ENCODE data around the gene CAMTA1.
"Not testable (repeated sequence)": the region's sequence is repeated elsewhere in the genome, so short reads cannot be mapped to it uniquely, and the experiment has no call there.

CAMTA1 gene

GRCh38 chr1:7409278-7409677, 624.0 kb downstream of the CAMTA1 start:
- DNase-seq (ENCODE audit: low spot score): no peak

GRCh38 chr1:7410156-7410555, 624.9 kb downstream of the CAMTA1 start:
- DNase-seq (ENCODE audit: low spot score): no peak

- not testable (repeated sequence) for DNase-seq (ENCODE audit: low spot score)
Measured at GRCh38 chr1:7417618-7418017, 632.4 kb downstream of the CAMTA1 start.

GRCh38 chr1:7418442-7419080, 633.3 kb downstream of the CAMTA1 start:
- no peak for DNase-seq (ENCODE audit: low spot score)

GRCh38 chr1:7420098-7420445, 634.8 kb downstream of the CAMTA1 start:
- DNase-seq (ENCODE audit: low spot score): no peak

- no peak for DNase-seq (ENCODE audit: low spot score)
Measured at GRCh38 chr1:7420470-7421100, 635.3 kb downstream of the CAMTA1 start.

GRCh38 chr1:7421471-7422075, 636.3 kb downstream of the CAMTA1 start:
- no peak for DNase-seq (ENCODE audit: low spot score)

GRCh38 chr1:7422081-7422480, 636.8 kb downstream of the CAMTA1 start:
- no peak for DNase-seq (ENCODE audit: low spot score)

- no peak for DNase-seq (ENCODE audit: low spot score)
Measured at GRCh38 chr1:7422561-7422960, 637.3 kb downstream of the CAMTA1 start.

- no peak for DNase-seq (ENCODE audit: low spot score)
Measured at GRCh38 chr1:7422966-7423365, 637.7 kb downstream of the CAMTA1 start.

GRCh38 chr1:7424352-7424890, 639.2 kb downstream of the CAMTA1 start:
- no peak for DNase-seq (ENCODE audit: low spot score)

GRCh38 chr1:7425229-7425628, 640.0 kb downstream of the CAMTA1 start:
- no peak for DNase-seq (ENCODE audit: low spot score)

- no peak for DNase-seq (ENCODE audit: low spot score)
Measured at GRCh38 chr1:7425771-7426170, 640.5 kb downstream of the CAMTA1 start.

- DNase-seq (ENCODE audit: low spot score): no peak
Measured at GRCh38 chr1:7426780-7427604, 641.7 kb downstream of the CAMTA1 start.

GRCh38 chr1:7427605-7428300, 642.5 kb downstream of the CAMTA1 start:
- no peak for DNase-seq (ENCODE audit: low spot score)

GRCh38 chr1:7429290-7429689, 644.0 kb downstream of the CAMTA1 start:
- DNase-seq (ENCODE audit: low spot score): no peak

- DNase-seq (ENCODE audit: low spot score): no peak
Measured at GRCh38 chr1:7430047-7430608, 644.9 kb downstream of the CAMTA1 start.

GRCh38 chr1:7430691-7431090, 645.4 kb downstream of the CAMTA1 start:
- no peak for DNase-seq (ENCODE audit: low spot score)

GRCh38 chr1:7432102-7432899, 647.0 kb downstream of the CAMTA1 start:
- no peak for DNase-seq (ENCODE audit: low spot score)

- DNase-seq (ENCODE audit: low spot score): no peak
Measured at GRCh38 chr1:7432900-7433380, 647.7 kb downstream of the CAMTA1 start.

GRCh38 chr1:7434566-7434965, 649.3 kb downstream of the CAMTA1 start:
- DNase-seq (ENCODE audit: low spot score): no peak

All from HuH-7.5 (cell line).